Measurements from ENCODE around the gene ATMIN.
A peak's percentile ranks its signal among the peaks of the same experiment; 100 is the strongest.

Gene ATMIN

GRCh38 chr16:81006211-81006812 lies 29.3 kb upstream of the ATMIN start:
- DNase-seq (ENCODE audit: low read depth in 3 of 3): peak; percentile 42 to 48 (median 46)

GRCh38 chr16:81006813-81007695 lies 28.6 kb upstream of the ATMIN start, which contains the start of the genes CENPN and CMC2:
TSS of gene CENPN (plus strand) at chr16:81007214. CDS start at chr16:81011940, 4,726 bp downstream.
TSS of gene CMC2 (minus strand) at chr16:81006885. CDS start at chr16:80997394, 9,491 bp downstream.
- peak; percentile 91 to 95 (median 95) for DNase-seq (ENCODE audit: low read depth in 3 of 3)

DNA sequence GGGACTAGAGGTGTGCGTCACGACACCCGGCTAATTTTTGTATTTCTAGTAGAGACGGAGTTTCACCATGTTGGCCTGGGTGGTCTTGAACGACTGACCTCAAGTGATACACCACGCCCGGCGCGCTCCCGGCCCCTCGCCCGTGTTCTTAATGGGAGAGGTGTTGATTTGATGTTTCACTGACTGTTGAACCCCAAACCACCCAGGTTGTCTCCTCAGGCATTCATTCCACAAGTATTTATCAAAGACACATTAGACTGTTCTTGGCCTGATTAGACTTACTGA lies 27.2 kb upstream of the ATMIN start:
- DNase-seq (ENCODE audit: low read depth in 3 of 3): no peak

- DNase-seq (ENCODE audit: low read depth in 3 of 3): no peak
Measured at GRCh38 chr16:81012974-81013373, 22.7 kb upstream of the ATMIN start.

DNA sequence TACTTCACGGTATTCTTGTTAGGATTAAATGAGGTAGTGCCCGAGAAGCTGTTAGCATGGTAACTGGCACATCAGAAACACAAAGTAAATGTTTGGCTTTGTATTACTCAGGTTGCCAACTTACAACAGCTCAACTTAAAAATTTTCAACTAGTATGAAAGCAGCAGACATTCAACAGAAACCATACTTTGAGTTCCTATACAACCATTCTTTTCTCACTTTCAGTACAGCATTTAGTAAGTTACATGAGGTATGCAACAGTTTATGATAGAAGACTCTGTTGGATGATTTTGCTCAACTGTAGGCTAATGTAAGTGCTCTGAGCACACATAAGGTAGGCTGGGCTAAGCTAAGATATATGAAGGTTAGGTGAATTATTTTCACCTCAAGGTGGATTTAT lies 21.0 kb upstream of the ATMIN start:
- no peak for DNase-seq (ENCODE audit: low read depth in 3 of 3)

GRCh38 chr16:81018496-81018895 lies 17.1 kb upstream of the ATMIN start:
- DNase-seq (ENCODE audit: low read depth in 3 of 3): no peak

DNA sequence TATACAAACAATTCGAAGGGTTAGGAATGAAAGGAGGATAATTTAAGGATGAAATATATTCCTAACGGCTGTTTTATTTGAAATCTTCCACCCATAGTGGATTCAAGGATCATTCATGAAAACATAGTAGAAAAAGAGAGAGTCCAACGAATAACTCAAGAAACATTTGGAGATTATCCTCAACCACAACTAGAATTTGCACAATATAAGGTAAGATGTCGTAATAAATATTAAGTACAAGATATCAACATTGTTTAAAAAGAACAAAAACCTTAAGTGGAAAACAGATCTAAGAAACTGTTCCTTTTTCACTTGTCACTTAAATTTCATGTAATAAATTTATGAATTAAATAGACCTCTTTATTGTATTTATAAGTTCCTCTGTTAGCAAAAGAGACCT lies 9.2 kb upstream of the ATMIN start:
- no peak for DNase-seq (ENCODE audit: low read depth in 3 of 3)

GRCh38 chr16:81029930-81030604 lies 5.6 kb upstream of the ATMIN start:
- DNase-seq (ENCODE audit: low read depth in 3 of 3): no peak

DNA sequence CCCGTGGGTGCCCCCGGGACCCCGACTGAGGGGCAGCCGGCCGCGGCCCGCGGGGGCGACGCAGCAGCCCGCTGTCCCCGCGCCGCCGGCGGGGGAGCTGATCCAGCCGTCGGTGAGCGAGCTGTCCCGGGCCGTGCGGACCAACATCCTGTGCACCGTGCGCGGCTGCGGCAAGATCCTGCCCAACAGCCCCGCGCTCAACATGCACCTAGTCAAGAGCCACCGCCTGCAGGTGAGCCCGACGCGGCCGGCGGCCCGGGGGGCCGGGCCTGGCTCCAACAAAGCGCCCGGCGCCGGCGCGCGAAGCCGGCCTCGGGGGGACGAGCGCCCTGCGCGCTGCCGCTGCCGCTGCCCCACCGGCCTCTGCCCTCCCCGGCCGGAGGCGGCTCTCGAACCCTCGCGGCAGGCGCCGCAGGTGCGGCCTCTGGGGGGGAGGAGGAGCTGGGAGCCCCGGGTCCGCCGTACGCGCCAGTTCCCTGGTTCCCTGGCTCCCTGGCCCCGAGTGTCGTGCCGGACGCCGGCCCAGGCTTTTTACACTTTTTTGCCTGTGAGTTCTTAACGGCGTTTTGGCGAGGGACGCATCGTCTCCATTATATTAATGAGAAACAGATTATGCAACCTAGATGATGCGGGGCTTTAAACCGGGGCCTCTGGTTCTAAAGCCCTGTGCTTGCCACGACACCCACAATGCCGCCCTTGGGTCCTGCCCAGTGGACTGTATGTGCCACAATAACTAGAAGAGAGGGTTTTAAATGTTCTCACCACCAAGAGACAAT lies 521 bp downstream of the ATMIN start:
- peak in 2 of 3 experiments; percentile 7 to 36 for DNase-seq (ENCODE audit: low read depth in 3 of 3)

GRCh38 chr16:81036751-81037350 lies 1.2 kb downstream of the ATMIN start:
- DNase-seq (ENCODE audit: low read depth in 3 of 3): no peak

- DNase-seq (ENCODE audit: low read depth in 3 of 3): no peak
Measured at GRCh38 chr16:81040131-81040530, 4.5 kb downstream of the ATMIN start.

DNA sequence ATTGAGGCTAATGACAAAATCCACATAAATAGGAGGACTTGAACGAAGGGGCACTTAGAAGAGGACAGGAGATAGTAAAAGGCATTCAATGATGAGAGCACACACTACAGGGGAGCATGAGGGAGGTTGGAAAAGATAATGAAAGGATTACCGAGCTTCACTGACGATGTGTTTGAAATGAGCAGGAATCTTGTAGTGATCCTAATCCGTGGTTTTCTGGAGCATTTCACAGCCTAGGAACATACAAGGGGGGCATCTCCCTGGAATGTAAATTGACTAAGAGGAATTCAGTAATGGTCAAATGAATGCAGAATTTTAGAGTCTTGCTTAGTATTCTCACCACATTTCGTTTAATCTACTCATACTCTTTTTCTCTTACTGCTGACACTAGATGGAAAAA lies 5.2 kb downstream of the ATMIN start:
- DNase-seq (ENCODE audit: low read depth in 3 of 3): no peak

DNA sequence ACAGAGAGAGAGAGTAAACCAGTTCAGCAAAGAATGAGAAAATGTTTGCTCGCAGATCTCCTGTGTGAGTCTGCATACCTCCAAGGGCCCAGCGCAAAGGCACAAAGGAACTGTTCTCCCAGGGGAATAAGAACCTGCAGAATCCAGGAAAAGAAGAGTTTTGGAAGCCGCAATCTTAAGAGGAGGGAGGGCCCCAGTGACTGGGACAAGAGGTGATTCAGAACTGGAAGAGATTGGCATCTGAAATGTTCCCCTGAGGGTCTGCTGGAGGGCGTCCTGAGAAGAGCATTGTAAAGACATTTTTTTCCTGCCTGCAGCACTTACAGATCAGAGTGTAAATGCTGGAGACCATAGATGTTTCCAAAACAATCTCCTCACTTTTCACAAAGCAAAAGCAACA lies 6.1 kb downstream of the ATMIN start:
- DNase-seq (ENCODE audit: low read depth in 3 of 3): no peak

- DNase-seq (ENCODE audit: low read depth in 3 of 3): no peak
Measured at GRCh38 chr16:81042821-81043220, 7.2 kb downstream of the ATMIN start.

DNA sequence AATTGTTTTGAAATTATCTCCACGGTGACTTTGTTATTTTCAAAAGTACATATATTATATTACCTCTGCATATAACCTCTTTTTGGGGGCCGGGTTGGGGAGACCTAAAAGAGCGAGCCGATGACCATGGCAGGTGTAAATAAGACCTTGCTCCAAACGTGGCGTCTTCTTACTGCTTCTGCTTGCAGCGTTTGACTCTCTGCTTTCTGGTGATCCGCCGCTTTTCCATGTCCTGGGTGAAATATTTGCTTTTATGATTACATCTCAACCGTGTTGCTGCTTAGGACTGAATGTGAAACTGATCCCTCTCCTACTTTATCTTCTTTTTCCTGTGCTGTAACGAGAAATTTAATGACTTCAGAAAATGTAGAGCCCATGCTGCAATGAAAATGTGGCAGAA lies 18.1 kb downstream of the ATMIN start:
- no peak for DNase-seq (ENCODE audit: low read depth in 3 of 3)

- DNase-seq (ENCODE audit: low read depth in 3 of 3): no peak
Measured at GRCh38 chr16:81060576-81061306, 25.1 kb downstream of the ATMIN start.

- DNase-seq (ENCODE audit: low read depth in 3 of 3): no peak
Measured at GRCh38 chr16:81061307-81061640, 25.6 kb downstream of the ATMIN start.

DNA sequence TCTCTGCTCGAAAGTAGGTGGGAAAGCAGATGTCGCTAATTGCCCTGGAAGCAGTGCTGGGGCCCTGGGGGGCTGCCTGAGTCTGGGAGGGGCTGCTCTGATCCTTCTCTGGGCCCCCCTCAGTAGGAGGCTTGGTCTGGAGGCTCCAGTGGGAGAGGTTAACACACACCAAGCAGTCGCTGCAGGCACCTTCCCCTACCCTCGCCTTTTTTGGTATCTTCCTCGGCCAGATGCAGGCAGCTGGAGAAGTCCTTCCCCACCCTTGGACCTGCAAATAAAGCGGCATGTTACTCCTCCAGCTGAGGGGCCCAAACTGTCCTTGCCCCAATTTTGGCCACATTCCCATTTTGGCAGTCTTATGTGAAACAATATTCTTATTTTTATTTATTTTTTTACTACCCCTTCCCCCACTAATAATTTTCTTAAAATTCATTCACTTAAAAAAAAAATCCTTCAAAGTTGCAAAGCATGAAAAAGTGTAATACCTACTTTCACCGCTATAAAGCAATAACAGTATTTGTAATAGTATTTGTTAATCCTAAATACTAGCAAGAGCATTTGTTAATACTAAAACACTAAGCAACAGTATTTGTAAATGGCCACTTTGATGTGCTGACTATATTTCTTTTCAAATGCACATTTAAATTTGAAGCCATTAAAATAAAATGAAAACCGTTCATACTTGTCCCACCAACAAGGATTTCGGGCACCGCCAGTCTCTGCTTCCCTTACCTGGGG lies 26.4 kb downstream of the ATMIN start:
- no peak for DNase-seq (ENCODE audit: low read depth in 3 of 3)

GRCh38 chr16:81066681-81067080 lies 31.0 kb downstream of the ATMIN start:
- no peak for DNase-seq (ENCODE audit: low read depth in 3 of 3)

DNA sequence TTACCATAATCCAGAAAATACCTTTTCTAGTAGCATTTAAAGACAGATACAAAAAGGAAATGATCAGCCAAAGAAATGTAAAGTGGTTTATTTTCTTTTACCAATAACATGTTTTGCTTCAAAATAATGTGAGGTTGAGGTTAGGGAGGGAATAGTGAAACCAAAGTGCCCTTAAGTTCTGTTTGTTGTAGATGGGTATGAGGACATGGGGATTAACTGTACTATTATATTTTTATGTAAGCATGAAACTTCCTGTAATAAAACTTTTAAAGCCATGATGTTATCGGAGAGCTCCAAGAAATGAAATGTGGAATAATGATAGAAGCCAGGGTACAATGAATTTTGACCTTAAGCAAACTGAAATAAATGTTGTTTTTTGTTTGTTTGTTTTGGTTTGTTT lies 31.5 kb downstream of the ATMIN start:
- DNase-seq (ENCODE audit: low read depth in 3 of 3): no peak

Measured in stimulated activated CD4-positive, alpha-beta T cell treated with anti-CD3 and anti-CD28 coated beads, TNF-alpha, amount 100 ng/mL, for 4 hours (primary cell).